ENCODE data around the gene TMEM170A.

Gene TMEM170A

DNA sequence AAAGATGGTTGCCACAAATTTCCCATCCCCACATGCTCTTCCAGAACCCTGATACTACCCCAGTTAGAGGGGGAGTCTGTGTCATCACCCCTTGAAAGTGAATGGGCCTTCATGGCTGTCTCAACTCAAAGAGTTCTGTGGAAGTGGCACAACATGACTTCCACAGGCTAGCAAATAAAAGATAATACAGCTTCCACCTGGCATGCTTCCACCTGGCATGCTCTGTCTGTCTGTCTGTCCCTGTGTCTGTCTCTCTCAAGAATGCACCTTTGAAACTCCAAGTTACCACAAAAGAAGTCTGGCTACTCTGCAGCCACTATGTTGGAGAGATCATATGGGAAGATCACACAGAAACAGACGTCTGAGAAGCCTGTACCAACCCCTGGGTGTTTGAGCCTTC is 66.2 kb downstream of the TMEM170A start:
- DNase-seq: no peak

DNA sequence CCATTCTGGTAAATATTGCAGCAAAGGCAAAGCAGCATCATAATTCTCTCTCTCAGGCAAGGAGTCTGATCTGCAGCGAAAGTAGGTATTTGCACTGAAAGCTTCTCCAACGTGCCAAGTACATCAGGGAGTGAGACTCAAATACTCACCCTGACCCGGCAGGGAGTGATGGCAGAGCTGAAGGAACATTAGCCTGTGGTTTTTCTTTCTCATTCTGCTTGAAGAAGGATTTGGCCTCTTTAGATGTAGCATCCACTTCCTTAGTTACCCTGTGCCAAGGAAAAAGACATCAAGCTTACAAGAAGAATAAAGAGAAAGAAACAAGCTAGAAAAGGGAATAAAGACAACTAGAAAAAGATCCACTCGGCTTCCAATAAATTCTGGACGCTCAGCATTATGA is 69.5 kb downstream of the TMEM170A start:
- DNase-seq: no peak

Data from fibroblast of skin of right quadriceps (primary cell).